Measurements from ENCODE around the gene DAPP1. TPM values are rescaled to one million over a fixed set of nuclear protein-coding genes. Genes with fewer than 3 reads are reported as not detected.

Gene DAPP1
- total and polyA plus RNA-seq, 2 donors (not counting 3 experiments of a cell fraction or from before 2014, with no cell fraction given) = not detected

DNA sequence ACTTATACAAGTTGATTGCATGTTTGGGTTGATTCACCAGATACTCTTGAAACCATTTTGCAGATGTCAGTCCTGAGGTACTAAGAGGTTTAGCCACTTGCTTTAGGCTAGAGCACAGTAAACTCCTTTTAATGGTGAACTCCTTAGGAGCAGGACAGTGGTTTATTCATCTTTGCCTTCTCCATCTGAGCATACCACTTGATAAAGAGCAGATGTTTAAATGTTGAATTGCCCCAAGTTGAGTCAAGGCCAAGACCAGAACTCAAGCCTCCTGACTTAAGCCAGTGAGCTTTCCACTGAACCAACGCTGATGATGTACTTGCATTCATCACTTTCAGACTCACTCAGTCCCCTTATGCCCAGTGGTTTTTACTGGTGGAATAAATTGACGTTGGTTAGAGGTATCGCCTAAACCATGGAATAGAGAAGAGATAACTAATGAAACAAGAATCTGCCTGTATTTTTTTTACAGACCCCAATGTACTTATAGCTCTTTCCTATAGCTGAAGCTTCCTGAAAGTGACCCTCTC, 7.5 kb downstream of the DAPP1 start:
- no peak overlapping the region for H3K27ac ChIP-seq (ENCODE audit: insufficient read depth, low read depth, low read length)
- intact Hi-C loops (cut with micrococcal nuclease) = no loop called here
- H3K4me2 ChIP-seq (ENCODE audit: insufficient read depth, low read length) = no peak overlapping the region
- H3K9ac ChIP-seq (replicated peaks; ENCODE audit: extremely low read depth, insufficient read depth, low read length) = no peak overlapping the region
- H3K79me2 ChIP-seq (ENCODE audit: control insufficient read depth, insufficient read depth, low read length) = no peaks in the 10 kb centered on the region
- H3K4me1 ChIP-seq (ENCODE audit: control insufficient read depth, extremely low read depth, insufficient read depth, low read length) = no peaks in the 10 kb centered on the region
- no peaks in the 10 kb centered on the region for H3K36me3 ChIP-seq (ENCODE audit: control insufficient read depth in 2 of 2, extremely low read depth in 1 of 2, insufficient read depth in 2 of 2, low read length in 2 of 2)
- H3K9me3 ChIP-seq (replicated peaks; ENCODE audit: control insufficient read depth, insufficient read depth, low read length) = no peaks in the 10 kb centered on the region
- H2AFZ ChIP-seq (ENCODE audit: low read depth, low read length) = no peak overlapping the region
- DNase-seq (ENCODE audit: low read depth, low spot score) (no peak), FAIRE-seq (no peak)
- no peaks in the 10 kb centered on the region for H3K9me1 ChIP-seq (replicated peaks; ENCODE audit: control insufficient read depth, extremely low read depth, insufficient read depth, low read length)
- no TSS peak for BruUV-seq (replicated peaks)
- H4K20me1 ChIP-seq (replicated peaks; ENCODE audit: control insufficient read depth, extremely low read depth, insufficient read depth, low read length) = no peaks in the 10 kb centered on the region
- dilution Hi-C loops (cut with MboI; ENCODE audit: extremely low pct_ligation_motif_present, low sequenced_read_pairs) = no loop called here
- no peaks in the 10 kb centered on the region for H3K27me3 ChIP-seq (ENCODE audit: control insufficient read depth in 2 of 2, insufficient read depth in 2 of 2, low read length in 2 of 2)
- ChIA-PET POLR2A (no interaction called here), CTCF (interaction anchor here (1.1 to 1.3 kb wide), 2 partner anchors 13 to 16 kb away, joined by 4 read pairs; no protein-coding TSS in a partner anchor)
- no peak overlapping the region for H3K4me3 ChIP-seq (replicated peaks in 1 of 3; ENCODE audit: insufficient read depth in 1 of 3, low read depth in 1 of 3, low read length in 3 of 3)
- TF ChIP-seq GATA2 (IDR thresholded peaks at IDR 0.05; ENCODE audit: insufficient read depth, insufficient read length, low read depth, low read length) (no peak), EZH2 (IDR thresholded peaks at IDR 0.05; ENCODE audit: borderline replicate concordance, low read depth, low read length, severe bottlenecking) (no peak), JUN (IDR thresholded peaks at IDR 0.05; ENCODE audit: borderline replicate concordance, insufficient read depth, insufficient read length, low read depth) (no peak), MYC (IDR thresholded peaks at IDR 0.05; ENCODE audit: low read depth, low read length) (no peak), POLR2AphosphoS5 (IDR thresholded peaks at IDR 0.05; ENCODE audit: insufficient read depth, low read depth, low read length) (no peak), POLR2A (IDR thresholded peaks at IDR 0.05; ENCODE audit: low read depth, low read length) (no peak), FOS (IDR thresholded peaks at IDR 0.05; ENCODE audit: borderline replicate concordance, insufficient read depth, low read length) (no peak)
- TF ChIP-seq, protein P1, sequence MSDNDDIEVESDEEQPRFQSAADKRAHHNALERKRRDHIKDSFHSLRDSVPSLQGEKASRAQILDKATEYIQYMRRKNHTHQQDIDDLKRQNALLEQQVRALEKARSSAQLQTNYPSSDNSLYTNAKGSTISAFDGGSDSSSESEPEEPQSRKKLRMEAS (IDR thresholded peaks at IDR 0.05; ENCODE audit: insufficient read depth, insufficient read length) = no peak
- TF ChIP-seq, protein P2, sequence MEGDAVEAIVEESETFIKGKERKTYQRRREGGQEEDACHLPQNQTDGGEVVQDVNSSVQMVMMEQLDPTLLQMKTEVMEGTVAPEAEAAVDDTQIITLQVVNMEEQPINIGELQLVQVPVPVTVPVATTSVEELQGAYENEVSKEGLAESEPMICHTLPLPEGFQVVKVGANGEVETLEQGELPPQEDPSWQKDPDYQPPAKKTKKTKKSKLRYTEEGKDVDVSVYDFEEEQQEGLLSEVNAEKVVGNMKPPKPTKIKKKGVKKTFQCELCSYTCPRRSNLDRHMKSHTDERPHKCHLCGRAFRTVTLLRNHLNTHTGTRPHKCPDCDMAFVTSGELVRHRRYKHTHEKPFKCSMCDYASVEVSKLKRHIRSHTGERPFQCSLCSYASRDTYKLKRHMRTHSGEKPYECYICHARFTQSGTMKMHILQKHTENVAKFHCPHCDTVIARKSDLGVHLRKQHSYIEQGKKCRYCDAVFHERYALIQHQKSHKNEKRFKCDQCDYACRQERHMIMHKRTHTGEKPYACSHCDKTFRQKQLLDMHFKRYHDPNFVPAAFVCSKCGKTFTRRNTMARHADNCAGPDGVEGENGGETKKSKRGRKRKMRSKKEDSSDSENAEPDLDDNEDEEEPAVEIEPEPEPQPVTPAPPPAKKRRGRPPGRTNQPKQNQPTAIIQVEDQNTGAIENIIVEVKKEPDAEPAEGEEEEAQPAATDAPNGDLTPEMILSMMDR (IDR thresholded peaks at IDR 0.05; ENCODE audit: extremely low read depth in 1 of 2, insufficient read depth in 1 of 2, low read depth in 1 of 2, low read length in 2 of 2) = no peak
